Activated T-cell treated with anti-CD3 and anti-CD28 coated beads, Interleukin-2, amount 50 U/mL, for 1 hour (primary cell): Measurements from ENCODE around the gene FAM78B.

ENCODE experiments used
- DNase-seq: peaks from one replicate; pipeline ENCODE4 v3.0.0-alpha.2; 2020

FAM78B gene

DNA sequence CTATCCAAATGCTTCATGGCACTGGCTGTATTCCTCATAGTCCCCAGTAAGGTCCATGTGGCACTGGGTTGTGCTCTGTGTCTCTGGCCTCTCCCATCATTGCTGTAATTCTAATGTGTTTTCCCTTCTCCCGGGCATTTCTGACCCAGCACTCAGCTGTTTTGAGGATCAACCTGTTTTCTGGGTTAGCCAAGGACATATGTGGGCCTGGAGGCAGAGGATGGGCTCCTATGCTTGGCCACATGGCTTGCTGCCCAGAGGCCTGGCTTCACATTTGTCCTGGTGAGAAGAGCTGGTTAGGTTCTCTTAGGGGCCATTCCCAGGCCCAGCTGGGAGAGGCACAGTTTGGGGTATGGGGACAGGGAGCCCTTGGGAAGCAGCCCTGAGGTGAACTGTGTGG lies 103.1 kb downstream of the FAM78B start:
- no peak for DNase-seq

DNA sequence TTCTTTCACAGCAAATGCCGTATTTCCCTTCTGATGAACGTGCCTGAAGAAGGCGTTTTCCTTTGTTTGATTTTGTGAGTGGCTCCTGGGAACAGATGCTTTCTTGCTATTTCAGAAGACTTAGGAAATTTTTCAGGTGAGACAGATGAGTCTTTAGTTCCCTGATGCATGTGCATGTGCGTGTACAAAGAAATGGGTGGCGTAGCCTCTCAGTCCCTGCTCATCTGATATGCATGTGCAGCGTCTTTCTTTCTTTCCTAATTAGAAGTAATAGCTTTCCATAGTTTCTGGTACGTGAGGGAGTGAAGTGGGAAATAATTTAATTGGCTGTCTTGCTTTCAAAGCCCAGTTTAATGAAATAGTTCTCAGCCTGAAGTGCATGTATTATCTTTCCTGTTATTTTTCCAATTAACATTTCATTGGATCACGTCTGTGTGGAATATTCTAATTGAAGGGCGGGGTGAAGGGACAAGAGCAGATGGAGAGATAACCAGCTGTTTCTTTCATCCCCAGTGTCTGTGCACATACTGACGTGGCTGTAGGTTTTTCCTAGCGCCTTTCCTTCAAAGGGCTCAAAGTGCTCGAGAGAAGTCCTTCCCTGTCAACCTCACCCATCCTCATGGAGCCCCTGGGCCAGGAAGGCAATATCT lies 104.3 kb downstream of the FAM78B start:
- DNase-seq = no peak

DNA sequence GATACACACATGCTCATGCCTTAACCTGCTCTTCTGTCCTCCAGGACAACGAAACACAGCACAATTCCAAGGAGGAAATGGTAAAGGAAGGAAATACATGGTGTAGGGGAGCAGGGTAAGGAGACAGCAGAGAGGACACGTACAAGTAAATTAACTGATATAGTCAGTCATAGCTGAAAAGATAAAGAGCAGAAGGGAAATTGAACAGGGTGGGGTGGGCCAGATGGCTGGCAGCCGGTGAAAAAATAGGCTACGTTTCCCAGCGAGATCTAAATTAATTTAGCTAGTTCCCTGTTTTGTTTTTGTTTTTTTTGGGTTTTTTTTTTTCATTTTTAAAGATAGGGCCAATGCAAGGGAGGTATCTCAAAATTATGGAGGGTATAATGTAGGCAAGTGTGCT lies 109.2 kb downstream of the FAM78B start:
- DNase-seq = no peak

DNA sequence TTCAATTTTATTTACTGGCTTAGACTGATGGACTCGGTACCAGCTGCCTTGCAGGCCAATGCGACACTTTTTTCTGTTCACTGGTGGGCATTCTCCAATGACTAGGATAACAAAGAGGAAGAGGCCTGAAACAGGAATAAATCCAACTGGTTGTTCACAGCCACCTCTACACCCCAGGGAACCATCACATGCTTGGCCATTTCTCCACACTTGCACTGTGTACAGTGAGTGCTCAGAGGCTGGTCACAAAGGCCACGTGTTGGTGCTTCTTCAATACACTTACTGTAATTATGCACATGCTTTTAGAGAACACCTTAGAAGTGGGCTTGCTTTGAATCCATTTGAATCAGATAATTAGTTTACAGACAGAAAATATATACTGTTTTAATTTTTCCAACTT lies 113.4 kb downstream of the FAM78B start:
- DNase-seq = no peak

DNA sequence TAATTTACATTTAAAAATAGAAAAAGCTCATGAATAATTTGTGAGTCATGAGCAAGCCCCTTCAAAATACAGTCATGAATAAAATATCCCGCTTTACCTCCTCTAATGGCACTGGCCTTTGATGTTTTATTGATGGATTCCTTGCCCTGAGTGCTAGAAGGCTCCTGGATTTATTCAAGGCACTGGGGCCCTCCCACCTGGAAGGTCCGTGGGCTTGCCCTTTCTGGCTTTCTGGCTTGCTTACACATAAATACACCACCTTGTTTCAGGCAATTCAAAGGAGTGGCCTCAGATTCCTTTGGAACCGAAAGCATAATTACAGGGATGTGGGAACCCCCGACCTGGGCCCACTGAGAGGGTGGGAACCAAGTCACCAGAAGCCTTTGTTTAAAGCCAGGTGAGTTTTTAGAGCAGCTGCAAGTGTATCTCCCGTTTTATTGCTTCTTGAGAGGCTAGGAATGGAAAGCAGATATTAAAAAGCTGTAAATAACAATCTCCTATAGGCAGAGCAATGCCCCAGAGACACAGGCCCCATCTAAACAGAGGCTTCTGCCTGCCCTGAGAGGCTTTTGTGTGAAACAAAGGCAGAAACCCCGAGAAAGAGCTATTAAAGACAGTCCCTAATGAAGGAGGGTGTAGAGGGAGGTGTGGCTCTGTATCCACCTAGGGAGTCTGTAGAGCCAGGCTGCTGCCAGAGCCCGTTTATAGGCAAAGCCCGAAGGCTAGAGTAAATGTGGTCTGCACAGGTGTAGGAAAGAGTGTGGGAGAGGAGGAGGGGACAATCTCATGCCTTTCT lies 126.4 kb downstream of the FAM78B start:
- DNase-seq = no peak

DNA sequence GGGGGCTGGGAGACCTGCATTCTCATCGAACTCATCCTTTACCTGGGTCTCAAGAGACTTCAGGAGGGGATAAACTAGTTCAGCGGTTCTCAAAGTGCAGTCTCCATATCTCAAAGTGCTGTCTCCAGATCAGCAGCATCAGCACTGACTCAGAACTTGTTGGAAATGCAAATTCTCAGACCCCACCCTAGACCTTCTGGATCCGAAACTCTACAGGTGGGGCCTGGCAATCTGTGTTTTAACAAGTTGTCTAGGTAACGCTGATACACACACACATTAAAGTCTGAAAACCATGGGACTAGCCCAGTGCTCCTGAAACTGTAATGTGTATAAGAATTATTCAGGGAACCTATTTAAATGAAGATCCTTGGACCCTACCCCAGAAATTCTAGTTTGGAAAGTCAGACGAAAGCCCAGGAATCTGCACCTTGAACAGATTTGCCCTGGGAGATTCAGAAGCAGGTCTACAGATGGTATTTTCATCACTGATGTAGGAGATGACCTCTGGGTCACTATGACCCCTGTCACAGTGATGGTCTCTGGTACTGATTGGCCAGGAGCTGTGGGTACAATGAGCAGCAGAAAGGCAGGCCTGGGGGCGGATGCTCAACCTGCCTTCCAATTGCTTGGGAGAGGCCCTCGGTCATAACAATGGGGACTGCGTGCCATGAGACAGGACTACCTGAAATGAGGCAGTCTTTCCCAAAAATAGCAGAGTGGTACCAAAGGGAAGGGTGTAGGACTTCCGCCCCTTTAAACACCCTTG lies 127.2 kb downstream of the FAM78B start:
- DNase-seq = no peak

DNA sequence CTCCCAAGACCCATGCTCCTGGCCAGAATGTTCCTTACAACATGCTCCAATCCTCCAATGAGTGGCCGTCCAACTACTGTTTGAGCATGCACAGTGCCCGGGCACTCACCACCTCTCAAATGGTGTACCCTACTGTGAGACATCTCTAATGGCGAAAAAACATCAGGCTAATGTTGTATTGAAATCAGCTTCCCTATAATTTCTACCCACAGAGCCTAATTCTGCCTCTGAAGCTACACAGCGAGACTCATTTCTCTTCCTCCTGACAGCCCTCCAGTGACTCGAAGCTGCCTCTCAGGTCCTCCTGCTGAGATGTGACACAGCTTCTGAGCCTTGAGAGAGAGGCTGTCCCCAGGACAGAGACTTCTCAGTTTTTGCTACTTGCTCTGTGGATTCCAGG lies 130.7 kb downstream of the FAM78B start:
- DNase-seq = no peak

DNA sequence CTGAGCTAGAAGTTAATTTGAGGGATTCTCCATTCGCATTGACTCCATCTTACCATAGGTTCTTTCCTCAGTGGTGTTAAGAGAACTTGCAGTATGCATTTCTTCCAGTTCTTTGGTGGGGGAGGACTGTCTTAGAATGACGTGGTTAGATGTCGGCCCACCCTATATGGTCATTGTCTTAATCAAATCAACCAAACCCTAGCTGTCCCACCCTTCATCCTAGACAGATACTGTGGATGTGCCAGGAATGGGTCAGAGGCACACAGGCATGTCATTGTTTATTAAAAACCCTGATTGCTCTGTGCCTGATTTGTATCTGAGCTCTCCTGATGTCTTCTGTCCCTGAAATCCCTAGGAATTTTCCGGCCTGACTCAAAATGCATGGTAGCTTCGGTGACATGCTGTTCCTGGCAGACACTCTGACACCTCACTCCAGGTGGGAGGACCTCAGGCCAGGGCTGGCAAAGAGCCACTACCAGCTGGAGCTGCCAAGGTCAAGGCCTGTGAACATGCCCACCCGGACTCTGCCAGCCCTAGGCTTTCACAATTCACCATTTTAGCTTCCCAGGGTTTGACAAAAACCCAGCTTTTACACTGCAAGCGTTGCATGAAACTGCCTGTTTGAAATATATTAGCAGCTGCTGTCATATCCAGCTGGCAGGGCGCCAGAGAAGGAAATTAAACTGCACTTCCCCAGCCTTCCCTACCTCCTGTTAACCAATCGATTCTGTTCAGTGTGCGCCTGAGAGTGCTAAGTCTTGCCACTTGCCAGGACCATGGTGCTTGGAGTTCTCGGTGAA lies 134.0 kb downstream of the FAM78B start:
- DNase-seq = no peak

DNA sequence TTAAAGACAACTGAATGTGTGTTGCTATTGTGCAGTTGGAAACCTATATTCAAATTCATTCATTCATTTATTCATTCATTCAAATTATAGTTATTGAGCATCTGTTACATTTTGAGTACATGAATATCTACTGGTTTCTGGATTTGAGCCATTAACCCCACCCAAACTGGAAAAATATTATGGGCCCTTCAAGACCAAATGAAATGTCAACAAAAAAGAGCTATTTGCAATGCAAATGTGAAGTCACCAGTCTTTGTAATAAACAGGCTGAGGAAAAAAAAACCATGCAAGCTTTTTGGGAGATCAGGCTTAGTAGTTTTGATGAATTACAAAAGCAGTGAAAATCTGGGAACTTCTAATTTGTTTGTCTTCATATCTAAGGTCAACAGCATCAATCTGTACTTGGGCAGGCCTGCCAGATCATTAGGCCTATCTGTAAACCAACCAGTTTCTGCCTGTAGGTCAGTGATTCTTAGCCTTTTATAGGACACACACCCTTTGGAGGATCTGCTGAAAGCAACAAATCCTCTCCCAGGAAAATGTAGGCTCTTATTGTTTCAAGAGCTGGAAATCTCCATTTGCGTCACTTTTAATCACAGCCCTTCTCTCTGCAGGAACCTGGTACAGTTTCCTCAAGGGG lies 134.7 kb downstream of the FAM78B start:
- DNase-seq = no peak

DNA sequence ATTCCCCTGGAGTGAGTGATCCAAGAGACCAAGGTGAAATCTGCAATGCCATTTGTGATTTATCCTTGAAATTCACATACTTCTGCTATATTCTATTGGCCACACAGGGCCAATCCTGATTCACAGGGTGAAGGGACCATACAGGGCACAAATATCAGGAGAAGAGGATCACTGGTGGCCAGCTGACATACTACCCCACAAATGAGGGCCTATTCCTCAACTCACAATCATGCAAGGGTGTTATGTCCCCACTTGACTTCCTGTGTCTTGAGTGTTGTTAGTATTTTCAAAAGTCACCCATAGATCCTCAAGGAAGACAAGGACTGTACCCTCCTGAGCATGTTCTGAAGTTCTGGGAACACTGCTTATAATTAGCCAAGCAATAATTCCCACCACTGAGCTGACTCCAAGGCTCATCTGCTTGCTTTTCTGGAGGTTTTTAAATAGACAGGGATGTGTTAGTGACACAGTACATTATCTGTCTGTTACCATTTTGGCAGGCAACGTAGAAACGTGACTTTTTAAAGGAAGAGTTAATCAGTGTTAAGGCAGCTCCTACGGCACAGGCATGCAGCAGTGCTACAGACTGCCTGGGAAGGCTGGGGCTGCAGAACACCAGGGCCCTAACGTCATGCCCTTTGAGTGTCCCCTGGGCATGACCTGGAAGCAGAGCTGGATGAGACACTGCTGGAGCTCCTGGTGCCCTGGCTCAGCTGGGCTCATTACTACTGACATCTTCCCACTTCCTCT lies 137.4 kb downstream of the FAM78B start:
- DNase-seq = no peak

DNA sequence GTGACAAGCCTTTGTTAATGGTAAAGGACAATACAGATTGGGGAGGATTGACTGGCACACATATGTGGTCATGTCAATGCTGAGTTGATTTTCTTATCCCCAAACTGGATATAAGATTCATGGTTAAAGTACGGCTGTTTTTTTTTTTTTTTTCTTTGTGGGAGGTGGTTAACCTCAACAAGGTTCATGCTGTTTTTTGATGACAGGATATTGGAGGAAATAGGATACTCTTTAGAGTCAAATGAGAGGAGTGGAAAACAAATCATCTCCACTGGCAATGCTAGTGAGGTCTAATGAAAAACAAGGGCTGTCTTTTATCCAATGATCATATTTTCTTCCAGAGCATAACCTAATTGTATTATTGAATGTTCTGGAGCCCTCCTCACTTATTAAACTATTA lies 140.2 kb downstream of the FAM78B start:
- DNase-seq = no peak

DNA sequence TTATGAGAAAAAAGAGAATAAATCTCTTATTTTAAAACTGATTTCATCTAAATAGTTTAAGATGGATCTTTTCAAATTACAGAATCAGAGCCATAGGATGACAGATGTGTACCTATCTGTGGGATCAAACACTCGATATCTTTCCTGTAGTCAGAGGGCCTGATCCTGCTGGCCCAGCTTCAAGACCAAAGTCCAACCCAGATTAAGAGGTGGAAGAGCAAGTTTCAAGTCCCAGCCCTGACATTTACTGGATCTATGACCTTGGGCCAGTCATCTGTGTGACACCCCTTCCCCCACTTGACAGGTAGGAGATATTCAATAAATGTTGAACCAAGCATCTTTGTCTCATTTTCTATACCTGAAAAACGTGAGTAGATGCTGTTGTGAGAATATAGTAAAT lies 140.7 kb downstream of the FAM78B start:
- DNase-seq = no peak

DNA sequence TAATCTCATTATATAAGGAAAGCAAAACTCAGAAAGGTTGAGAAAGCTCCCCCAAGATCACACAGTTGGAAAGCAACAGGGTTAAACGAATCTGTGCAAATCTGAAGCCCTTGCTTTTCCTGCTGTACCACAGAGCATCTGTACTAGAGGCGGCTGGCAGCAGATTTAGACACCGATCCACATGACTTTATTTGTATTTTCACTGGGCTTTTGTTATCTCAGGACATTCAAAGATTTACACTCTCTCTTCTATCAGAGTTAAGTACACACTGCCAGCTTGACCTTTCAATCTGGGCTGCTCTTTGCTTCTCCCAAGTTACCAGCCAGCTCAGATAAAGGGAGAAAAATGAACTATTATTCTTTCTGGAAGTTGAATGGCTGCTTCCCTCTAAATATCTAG lies 146.6 kb downstream of the FAM78B start:
- DNase-seq = no peak
